Measurements from ENCODE around the gene VWDE. TPM values are rescaled to one million over a fixed set of nuclear protein-coding genes. Genes with fewer than 3 reads are reported as not detected.

The VWDE gene
- total and polyA plus RNA-seq, 2 of the 13 experiments (the other 11 are each of a cell fraction or from before 2014, with no cell fraction given) = 0.12 to 0.27 TPM

- no peak for TF ChIP-seq POGK (CRISPR knock-in tag; conservative IDR thresholded peaks at IDR 0.05)
These were observed 74.5 kb downstream of the VWDE start (continued) for GRCh38 chr7:12328888-12329770.

GRCh38 chr7:12327922-12328321 lies 75.7 kb downstream of the VWDE start:
- intact Hi-C loops (cut with micrococcal nuclease; ENCODE audit: unreplicated experiment) = no loop called here
- TF ChIP-seq TFDP1 (CRISPR knock-in tag; IDR thresholded peaks at IDR 0.05; ENCODE audit: borderline replicate concordance) = no peak
- TF ChIP-seq CBX5 (CRISPR knock-in tag; IDR thresholded peaks at IDR 0.05; ENCODE audit: borderline replicate concordance) = no peak
- TF ChIP-seq SIN3A (IDR thresholded peaks at IDR 0.05; ENCODE audit: borderline replicate concordance, low read depth, low read length) = no peak
- no peak for TF ChIP-seq HNRNPH1 (optimal IDR thresholded peaks at IDR 0.05; ENCODE audit: low read depth, low read length)
- no peak for TF ChIP-seq ATF3 (CRISPR knock-in tag; IDR thresholded peaks at IDR 0.05)
- no peak for TF ChIP-seq ZFP41 (CRISPR knock-in tag; IDR thresholded peaks at IDR 0.05; ENCODE audit: borderline replicate concordance)
- no peak for TF ChIP-seq HNF1B (CRISPR knock-in tag; IDR thresholded peaks at IDR 0.05)
- no peak for TF ChIP-seq CBFB (CRISPR knock-in tag; IDR thresholded peaks at IDR 0.05)
- TF ChIP-seq ZNF713 (CRISPR knock-in tag; IDR thresholded peaks at IDR 0.05) = no peak
- no peak for TF ChIP-seq EEA1 (CRISPR knock-in tag; IDR thresholded peaks at IDR 0.05; ENCODE audit: borderline replicate concordance)
- no peak for TF ChIP-seq ZNF549 (CRISPR knock-in tag; IDR thresholded peaks at IDR 0.05)
- no peak for TF ChIP-seq TFE3 (CRISPR knock-in tag; IDR thresholded peaks at IDR 0.05)
- TF ChIP-seq ATF7 (IDR thresholded peaks at IDR 0.05) = no peak
- TF ChIP-seq ATF7 (CRISPR knock-in tag; IDR thresholded peaks at IDR 0.05) = no peak
- TF ChIP-seq ZNF747 (CRISPR knock-in tag; IDR thresholded peaks at IDR 0.05; ENCODE audit: borderline replicate concordance) = no peak
- TF ChIP-seq ZNF441 (CRISPR knock-in tag; IDR thresholded peaks at IDR 0.05; ENCODE audit: borderline replicate concordance) = no peak

More at GRCh38 chr7:12327922-12328321, 75.7 kb downstream of the VWDE start:
- 0% methylated on average over 3 of the region's 3 CpGs for WGBS (ENCODE audit: low lambda C conversion rate)
- BruUV-seq (replicated peaks) = no TSS peak
- Histone ChIP-seq H3K4me2 (ENCODE audit: low read depth, low read length) (no peak overlapping the region), H3K9me3 (ENCODE audit: low read length) (no peaks in the 10 kb centered on the region), H3K4me3 (replicated peaks in 1 of 3; ENCODE audit: insufficient read depth in 1 of 3, low read depth in 2 of 3, low read length in 3 of 3) (no peak overlapping the region), H3K79me2 (ENCODE audit: insufficient read depth, low read length) (no peaks in the 10 kb centered on the region), H3K4me1 (ENCODE audit: insufficient read depth, low read length) (no peaks in the 10 kb centered on the region), H2AFZ (ENCODE audit: low read length) (no peak overlapping the region), H3K9ac (ENCODE audit: insufficient read depth, low read depth, low read length) (no peak overlapping the region), H4K20me1 (ENCODE audit: insufficient read depth, low read length) (no peaks in the 10 kb centered on the region), H3K27me3 (ENCODE audit: control insufficient read depth in 1 of 2, insufficient read depth in 2 of 2, low read length in 2 of 2) (no peaks in the 10 kb centered on the region), H3K27ac (ENCODE audit: extremely low read length, insufficient read depth, low read length) (no peak overlapping the region), H3K36me3 (replicated peaks in 1 of 2; ENCODE audit: control insufficient read depth in 1 of 2, insufficient read depth in 2 of 2, low read length in 2 of 2) (no peaks in the 10 kb centered on the region)
- ATAC-seq (peak; percentile 60), FAIRE-seq (no peak), DNase-seq (ENCODE audit: low spot score) (peak; percentile 12)
- POLR2A ChIA-PET = no interaction called here
- in situ Hi-C loops (cut with HindIII; ENCODE audit: extremely low pct_ligation_motif_present, low pct_unique_long_range_greater_than_20kb) = no loop called here
- CTCF ChIA-PET (ENCODE audit: low intra/inter-chr PET ratio, low total read pairs) = no interaction called here

All from HepG2 (cell line).